Stomach (tissue), 9 donors: ENCODE data around the gene ZNF423. TPM values are rescaled to one million over a fixed set of nuclear protein-coding genes. Genes with fewer than 3 reads are reported as not detected.

Source experiments
- DNase-seq, 2 donors: peaks; one replicate each; pipeline versions ENCODE4 v3.0.0 to v3.0.0-alpha.2; 2013 to 2019
- H3K27ac ChIP-seq, 5 donors: fragments of 200-600 bp in 4 of 5; sonication (generic) in 4 of 5; one replicate each; pipeline ENCODE4 v1.5.1; 2013 to 2019; ENCODE audit warnings: mild to moderate bottlenecking in 1 of 5, moderate library complexity in 1 of 5
- H3K27me3 ChIP-seq, 3 donors: fragments of 200-600 bp; sonication (generic); one replicate each; pipeline ENCODE4 v1.5.1; 2017 to 2019; ENCODE audit warnings: mixed run types in 1 of 3
- H3K36me3 ChIP-seq, 4 donors: fragments of 200-600 bp; sonication (generic); 1 replicate in 3 of 4; 2 replicates in 1 of 4; pipeline ENCODE4 v1.5.1; 2016 to 2019
- H3K4me1 ChIP-seq, 4 donors: fragments of 200-600 bp; sonication (generic); one replicate each; pipeline ENCODE4 v1.5.1; 2016 to 2019
- H3K4me3 ChIP-seq, 4 donors: fragments of 200-600 bp; sonication (generic) in 3 of 4; one replicate each; pipeline ENCODE4 v1.5.1; 2016 to 2019; ENCODE audit warnings: mild to moderate bottlenecking in 1 of 4
- H3K9me3 ChIP-seq, 4 donors: fragments of 200-600 bp; sonication (generic); one replicate each; pipeline ENCODE4 v1.5.1; 2016 to 2019
- CTCF ChIP-seq, 7 experiments: fragments of 450-650 bp in 4 of 7; fragments of 200-600 bp in 3 of 7; sonication (generic) in 3 of 7; IDR thresholded peaks; one replicate each; pipeline ENCODE4 v1.5.1; 2016 to 2019; ENCODE audit warnings: antibody characterized with exemption in 7 of 7, control low read depth in 2 of 7, mild to moderate bottlenecking in 1 of 7
- EP300 ChIP-seq: sonication (generic); formaldehyde crosslinking; IDR thresholded peaks from one replicate; pipeline ENCODE4 v1.6.1; 2017; ENCODE audit warnings: antibody characterized with exemption
- POLR2A ChIP-seq, 4 donors: fragments of 450-650 bp; IDR thresholded peaks; one replicate each; pipeline ENCODE4 v1.6.1; 2016; ENCODE audit warnings: antibody characterized with exemption in 4 of 4, control low read depth in 2 of 4, mild to moderate bottlenecking in 1 of 4, moderate library complexity in 1 of 4
- POLR2AphosphoS5 ChIP-seq, 3 donors: sonication (generic); formaldehyde crosslinking; IDR thresholded peaks; one replicate each; pipeline ENCODE4 v1.6.1; 2016; ENCODE audit warnings: antibody characterized with exemption in 3 of 3
- WGBS, 5 donors: extraction: QIAGEN DNeasy Blood & Tissue Kit in 3 of 5; methylation state at CpG; one replicate each; pipeline versions ENCODE4 v1.1.5 to v1.1.7; 2013 to 2018; 5-methylcytosine and 5-hydroxymethylcytosine counted together
- intact Hi-C: fragments of 100-400 bp; cut with DNase I; formaldehyde crosslinking; loops from one replicate; pipeline ENCODE4 v1.15.1; 2023; ENCODE audit warnings: low total_unique reads
- polyA plus RNA-seq, 3 donors: library from polyadenylated mRNA; stranded (reverse); fragments of 200-250 nt; gene quantifications; one replicate each; pipeline ENCODE4 v1.2.3, GENCODE V29; 2013
- total RNA-seq, 5 donors: library from RNA; depleted of rRNA; stranded (reverse); fragments of >200 nt; gene quantifications; one replicate each; pipeline versions ENCODE4 v1.1.0 to v1.2.3, GENCODE V29; 2014 to 2016
- donor health status: healthy with polysubstance abuse.
- donor health status: Bipolar disorder and iron deficiency.
- donor health status: healthy.

Gene ZNF423
- total and polyA plus RNA-seq, 8 donors = 0.29 to 3.5 (median 1.0) TPM

GRCh38 chr16:49636608-49637007 lies 219.3 kb downstream of the ZNF423 start:
- Histone ChIP-seq H3K36me3 (peaks cover 0 to 35% (median 18%) of the 10 kb centered on the region in 4 donors), H3K27me3 (no peaks in the 10 kb centered on the region), H3K4me1 (peaks cover 13 to 32% (median 20%) of the 10 kb centered on the region in 4 donors), H3K9me3 (no peaks in the 10 kb centered on the region), H3K27ac (no peak overlapping the region), H3K4me3 (no peak overlapping the region)
- WGBS, 5 donors = 92 to 96% (median 93%) methylated on average over 5 to 14 of the region's 14 CpGs
- DNase-seq = no peak
- TF ChIP-seq EP300 = no peak
- no peak for TF ChIP-seq CTCF (IDR thresholded peaks at IDR 0.05)
- no peak for TF ChIP-seq POLR2AphosphoS5 (IDR thresholded peaks at IDR 0.05)
- TF ChIP-seq POLR2A (IDR thresholded peaks at IDR 0.05) = no peak
- intact Hi-C loops = no loop called here

- Histone ChIP-seq H3K36me3 (peaks cover 0 to 35% (median 18%) of the 10 kb centered on the region in 4 donors), H3K9me3 (no peaks in the 10 kb centered on the region), H3K4me3 (no peak overlapping the region), H3K27ac (no peak overlapping the region), H3K4me1 (peaks cover 13 to 33% (median 21%) of the 10 kb centered on the region in 4 donors), H3K27me3 (no peaks in the 10 kb centered on the region)
- TF ChIP-seq POLR2AphosphoS5 (IDR thresholded peaks at IDR 0.05) (no peak), CTCF (IDR thresholded peaks at IDR 0.05) (no peak), POLR2A (IDR thresholded peaks at IDR 0.05) (no peak), EP300 (no peak)
- DNase-seq = no peak
- intact Hi-C loops = no loop called here
- 91 to 96% (median 95%) methylated on average over 27 to 58 of the region's 58 CpGs for WGBS, 5 donors
These were observed 220.0 kb downstream of the ZNF423 start for GRCh38 chr16:49635591-49636581.

- 78 to 100% (median 92%) methylated on average over 1 of the region's 1 CpG for WGBS, 5 donors
- Histone ChIP-seq H3K36me3 (peaks cover 0 to 35% (median 18%) of the 10 kb centered on the region in 4 donors), H3K9me3 (no peaks in the 10 kb centered on the region), H3K27ac (no peak overlapping the region), H3K4me1 (peaks cover 9 to 23% (median 15%) of the 10 kb centered on the region in 4 donors), H3K27me3 (no peaks in the 10 kb centered on the region), H3K4me3 (no peak overlapping the region)
- DNase-seq = no peak
- TF ChIP-seq CTCF (IDR thresholded peaks at IDR 0.05) (no peak), EP300 (no peak), POLR2AphosphoS5 (IDR thresholded peaks at IDR 0.05) (no peak), POLR2A (IDR thresholded peaks at IDR 0.05) (no peak)
- intact Hi-C loops = no loop called here
These were observed 220.9 kb downstream of the ZNF423 start for GRCh38 chr16:49635009-49635350.

- Histone ChIP-seq H3K9me3 (peaks cover 0 to under 1% (median 0%) of the 10 kb centered on the region in 4 donors), H3K4me1 (peaks cover 3 to 18% (median 10%) of the 10 kb centered on the region in 4 donors), H3K4me3 (no peak overlapping the region), H3K27me3 (no peaks in the 10 kb centered on the region), H3K36me3 (peaks cover 0 to 35% (median 18%) of the 10 kb centered on the region in 4 donors), H3K27ac (no peak overlapping the region)
- intact Hi-C loops = no loop called here
- WGBS, 5 donors = 86 to 95% (median 90%) methylated on average over 8 to 10 of the region's 10 CpGs
- DNase-seq = no peak
- TF ChIP-seq POLR2AphosphoS5 (IDR thresholded peaks at IDR 0.05) (no peak), CTCF (IDR thresholded peaks at IDR 0.05) (no peak), EP300 (no peak), POLR2A (IDR thresholded peaks at IDR 0.05) (no peak)
These were observed 221.5 kb downstream of the ZNF423 start for GRCh38 chr16:49634235-49635008.
